WTC11 (cell line): ENCODE measurements around the gene GALNT15. TPM values are rescaled to one million over a fixed set of nuclear protein-coding genes. Genes with fewer than 3 reads are reported as not detected.

ENCODE experiments used
- ATAC-seq: fragments of 200-7000 bp; cut with Tn5 transposase; 2 replicates; pipeline ENCODE4 v1.10.0; 2021; ENCODE audit warnings: mild to moderate bottlenecking, moderate library complexity
- CTCF ChIA-PET: fragments of 300-600 bp; sonication (Branson Sonifier 250); formaldehyde crosslinking; loops from one replicate; lab custom pipeline; 2021; ENCODE audit warnings: antibody characterized with exemption; lab: Charles Lee
- POLR2A ChIA-PET: fragments of 350-600 bp; sonication (Branson Sonifier 250); formaldehyde crosslinking; loops from one replicate; lab custom pipeline; 2021; ENCODE audit warnings: antibody characterized with exemption; lab: Charles Lee
- DNase-seq: peaks from one replicate; pipeline ENCODE4 v3.0.0; 2021; ENCODE audit warnings: low spot score
- H3K27ac Mint-ChIP-seq: 2 replicates; pipeline ENCODE4 v1.8.0; 2021; ENCODE audit warnings: mixed read lengths
- H3K27me3 Mint-ChIP-seq: 2 replicates; pipeline ENCODE4 v1.8.0; 2021; ENCODE audit warnings: low read depth, mild to moderate bottlenecking, moderate library complexity, mixed read lengths
- H3K36me3 Mint-ChIP-seq: 2 replicates; pipeline ENCODE4 v1.8.0; 2021; ENCODE audit warnings: mixed read lengths
- H3K4me1 Mint-ChIP-seq: 2 replicates; pipeline ENCODE4 v1.8.0; 2022; ENCODE audit warnings: mixed read lengths
- H3K4me3 Mint-ChIP-seq: 2 replicates; pipeline ENCODE4 v1.8.0; 2021; ENCODE audit warnings: mild to moderate bottlenecking, moderate library complexity, mixed read lengths
- H3K9me3 Mint-ChIP-seq: 2 replicates; pipeline ENCODE4 v1.8.0; 2021; ENCODE audit warnings: mixed read lengths
- ARID4B ChIP-seq: sonication (generic); formaldehyde crosslinking; IDR thresholded peaks from 2 replicates; pipeline ENCODE4 v1.8.0; 2023; ENCODE audit warnings: missing genetic modification reagents, mild to moderate bottlenecking, borderline replicate concordance
- ATF6 ChIP-seq: sonication (generic); formaldehyde crosslinking; IDR thresholded peaks from 2 replicates; pipeline ENCODE4 v1.8.1; 2023; ENCODE audit warnings: mild to moderate bottlenecking, missing genetic modification reagents
- CDX4 ChIP-seq: fragments of 250-450 bp; sonication (Bioruptor Pico); IDR thresholded peaks from 2 replicates; pipeline ENCODE4 v1.9.0; 2021; ENCODE audit warnings: moderate library complexity, mild to moderate bottlenecking, inconsistent platforms, borderline replicate concordance
- ERG ChIP-seq: fragments of 250-450 bp; sonication (Bioruptor Pico); IDR thresholded peaks from 2 replicates; pipeline ENCODE4 v1.8.0; 2021; ENCODE audit warnings: mild to moderate bottlenecking
- ESRRA ChIP-seq: sonication (generic); formaldehyde crosslinking; IDR thresholded peaks from 2 replicates; pipeline ENCODE4 v1.8.1; 2022; ENCODE audit warnings: mild to moderate bottlenecking, missing genetic modification reagents, borderline replicate concordance
- FOXK1 ChIP-seq: sonication (generic); formaldehyde crosslinking; IDR thresholded peaks from 2 replicates; pipeline ENCODE4 v1.8.0; 2022; ENCODE audit warnings: mild to moderate bottlenecking, moderate library complexity, missing genetic modification reagents
- FOXP1 ChIP-seq: sonication (generic); formaldehyde crosslinking; IDR thresholded peaks from 2 replicates; pipeline ENCODE4 v1.8.0; 2022; ENCODE audit warnings: missing genetic modification reagents, mild to moderate bottlenecking, moderate library complexity, borderline replicate concordance
- FOXP4 ChIP-seq: sonication (generic); formaldehyde crosslinking; IDR thresholded peaks from 2 replicates; pipeline ENCODE4 v1.8.0; 2022; ENCODE audit warnings: mild to moderate bottlenecking, missing genetic modification reagents
- GRHL2 ChIP-seq: fragments of 250-450 bp; sonication (Bioruptor Pico); IDR thresholded peaks from 2 replicates; pipeline ENCODE4 v1.8.0; 2022; ENCODE audit warnings: mild to moderate bottlenecking, moderate library complexity; ENCODE audit not compliant: insufficient replicate concordance, severe bottlenecking
- MAX ChIP-seq: sonication (generic); formaldehyde crosslinking; IDR thresholded peaks from 2 replicates; pipeline ENCODE4 v1.8.0; 2022; ENCODE audit warnings: mild to moderate bottlenecking, missing genetic modification reagents
- NFATC4 ChIP-seq: fragments of 250-450 bp; sonication (Bioruptor Pico); IDR thresholded peaks from 2 replicates; pipeline ENCODE4 v1.9.0; 2021; ENCODE audit warnings: mild to moderate bottlenecking
- PRDM15 ChIP-seq: sonication (generic); formaldehyde crosslinking; IDR thresholded peaks from 2 replicates; pipeline ENCODE4 v1.8.0; 2022; ENCODE audit warnings: missing genetic modification reagents
- SMAD3 ChIP-seq: sonication (generic); formaldehyde crosslinking; IDR thresholded peaks from 2 replicates; pipeline ENCODE4 v1.8.0; 2022; ENCODE audit warnings: missing genetic modification reagents, mild to moderate bottlenecking, borderline replicate concordance
- SMAD4 ChIP-seq: sonication (generic); formaldehyde crosslinking; IDR thresholded peaks from 2 replicates; pipeline ENCODE4 v1.8.0; 2022; ENCODE audit warnings: mild to moderate bottlenecking, missing genetic modification reagents
- TP53 ChIP-seq: sonication (generic); formaldehyde crosslinking; IDR thresholded peaks from 2 replicates; pipeline ENCODE4 v1.8.1; 2023; ENCODE audit warnings: mild to moderate bottlenecking, missing genetic modification reagents
- ZNF138 ChIP-seq: sonication (generic); formaldehyde crosslinking; conservative IDR thresholded peaks from 2 replicates; pipeline ENCODE4 v1.8.1; 2022; ENCODE audit warnings: mild to moderate bottlenecking, moderate library complexity, missing genetic modification reagents
- ZNF671 ChIP-seq: fragments of 250-450 bp; sonication (Bioruptor Pico); IDR thresholded peaks from 2 replicates; pipeline ENCODE4 v1.8.0; 2021; ENCODE audit warnings: mild to moderate bottlenecking
- total RNA-seq: library from RNA; stranded (reverse); gene quantifications from 3 replicates; pipeline ENCODE4 v1.2.3, GENCODE V29; 2021

The GALNT15 gene
- total RNA-seq, 1 experiment from 2014 or later = 0.15 TPM

- TF ChIP-seq PRDM15 (CRISPR knock-in tag) (no peak), ZNF138 (CRISPR knock-in tag) (no peak), ERG (CRISPR knock-in tag) (no peak), ESRRA (no peak)
- TF ChIP-seq, all 79 proteins: peak for 0
Measured at GRCh38 chr3:16203031-16203430, 28.6 kb downstream of the GALNT15 start (continued).

GRCh38 chr3:16203671-16204629 lies 29.5 kb downstream of the GALNT15 start:
- Mint-ChIP-seq H3K4me3 (no peak overlapping the region), H3K27ac (no peak overlapping the region), H3K4me1 (peaks cover 13% of the 10 kb centered on the region), H3K27me3 (peaks cover 6% of the 10 kb centered on the region), H3K9me3 (peaks cover 6% of the 10 kb centered on the region), H3K36me3 (no peaks in the 10 kb centered on the region)
- no peak for DNase-seq
- POLR2A ChIA-PET = interaction anchor here (0.7 to 0.9 kb wide), 2 partner anchors 15 to 453 kb away, joined by 3 to 4 read pairs; no protein-coding TSS in a partner anchor
- no peak for TF ChIP-seq ATF6 (CRISPR knock-in tag)
- no peak for TF ChIP-seq NFATC4 (CRISPR knock-in tag)
- no peak for TF ChIP-seq ZNF138 (CRISPR knock-in tag)
- TF ChIP-seq MAX (CRISPR knock-in tag) = no peak
- no peak for TF ChIP-seq TP53
- TF ChIP-seq FOXP1 (CRISPR knock-in tag) = no peak
- TF ChIP-seq SMAD4 = no peak
- TF ChIP-seq ZNF671 (CRISPR knock-in tag) = no peak
- no peak for TF ChIP-seq SMAD3 (CRISPR knock-in tag)
- peak; percentile 54 for ATAC-seq
- CTCF ChIA-PET = interaction anchor here (0.6 to 1.8 kb wide), 5 partner anchors 8 to 229 kb away, joined by 3 to 6 read pairs (median 4); no protein-coding TSS in a partner anchor

- Mint-ChIP-seq H3K36me3 (no peaks in the 10 kb centered on the region), H3K27ac (no peak overlapping the region), H3K4me3 (no peak overlapping the region), H3K4me1 (peaks cover 13% of the 10 kb centered on the region), H3K27me3 (peaks cover 6% of the 10 kb centered on the region), H3K9me3 (peaks cover 6% of the 10 kb centered on the region)
- DNase-seq (no peak), ATAC-seq (no peak)
- POLR2A ChIA-PET = no interaction called here
- CTCF ChIA-PET = interaction anchor here (1.1 to 1.8 kb wide), 2 partner anchors 26 to 230 kb away, joined by 3 to 4 read pairs; no protein-coding TSS in a partner anchor
- TF ChIP-seq FOXK1 (CRISPR knock-in tag) = no peak
- TF ChIP-seq ARID4B = no peak
- no peak for TF ChIP-seq FOXP4 (CRISPR knock-in tag)
- TF ChIP-seq CDX4 (CRISPR knock-in tag) = no peak
- no peak for TF ChIP-seq GRHL2
Measured at GRCh38 chr3:16204751-16205150, 30.3 kb downstream of the GALNT15 start.
